Sigmoid colon (tissue), 4 donors: ENCODE measurements around the gene HDAC3.

Experiments
- EP300 ChIP-seq, 4 donors: sonication (generic); formaldehyde crosslinking; IDR thresholded peaks; one replicate each; pipeline ENCODE4 v1.6.1; 2017; ENCODE audit warnings: antibody characterized with exemption in 4 of 4
- POLR2A ChIP-seq, 2 donors: fragments of 450-650 bp; IDR thresholded peaks; one replicate each; pipeline ENCODE4 v1.6.1; 2016; ENCODE audit warnings: antibody characterized with exemption in 2 of 2, mild to moderate bottlenecking in 2 of 2, moderate library complexity in 2 of 2

GRCh38 chr5:141654298-141654697 is 17.6 kb upstream of the HDAC3 start:
- TF ChIP-seq POLR2A (IDR thresholded peaks at IDR 0.05) (no peak), EP300 (IDR thresholded peaks at IDR 0.05) (no peak)
